ENCODE data around the gene GPR15LG. TPM values are rescaled to one million over a fixed set of nuclear protein-coding genes. Genes with fewer than 3 reads are reported as not detected.
A peak's percentile ranks its signal among the peaks of the same experiment; 100 is the strongest.

The GPR15LG gene
- total RNA-seq, 2 donors from 2014 or later = not detected

GRCh38 chr10:84205049-84205852 lies 31.6 kb downstream of the GPR15LG start:
- intact Hi-C loops (cut with DNase I) = no loop called here
- ATAC-seq = peak; percentile 53 to 70
- DNase-seq = no peak

- DNase-seq = no peak
- intact Hi-C loops (cut with DNase I) = no loop called here
- ATAC-seq = no peak
Measured at GRCh38 chr10:84205853-84206525, 32.4 kb downstream of the GPR15LG start.

- intact Hi-C loops (cut with DNase I) = no loop called here
- DNase-seq (no peak), ATAC-seq (no peak)
Measured at GRCh38 chr10:84208023-84208422, 34.4 kb downstream of the GPR15LG start.

- intact Hi-C loops (cut with DNase I) = no loop called here
- DNase-seq (no peak), ATAC-seq (no peak)
Measured at GRCh38 chr10:84211566-84211965, 38.0 kb downstream of the GPR15LG start.

- DNase-seq = no peak
- ATAC-seq = no peak
- intact Hi-C loops (cut with DNase I) = no loop called here
Measured at GRCh38 chr10:84212014-84212413, 38.4 kb downstream of the GPR15LG start.

GRCh38 chr10:84213076-84213475 lies 39.5 kb downstream of the GPR15LG start:
- intact Hi-C loops (cut with DNase I) = no loop called here
- no peak for ATAC-seq
- DNase-seq = no peak

- ATAC-seq (no peak), DNase-seq (no peak)
- intact Hi-C loops (cut with DNase I) = no loop called here
Measured at GRCh38 chr10:84214046-84214572, 40.5 kb downstream of the GPR15LG start.

GRCh38 chr10:84214612-84215235 lies 41.1 kb downstream of the GPR15LG start:
- ATAC-seq (peak in 1 of 2 donors; percentile 33), DNase-seq (no peak)
- intact Hi-C loops (cut with DNase I) = no loop called here

GRCh38 chr10:84216834-84217233 lies 43.2 kb downstream of the GPR15LG start:
- no peak for ATAC-seq
- intact Hi-C loops (cut with DNase I) = no loop called here

GRCh38 chr10:84217746-84218145 lies 44.1 kb downstream of the GPR15LG start:
- DNase-seq = no peak
- intact Hi-C loops (cut with DNase I) = no loop called here
- no peak for ATAC-seq

More at GRCh38 chr10:84216834-84217233, 43.2 kb downstream of the GPR15LG start:
- DNase-seq = no peak

GRCh38 chr10:84221916-84222315 lies 48.3 kb downstream of the GPR15LG start:
- intact Hi-C loops (cut with DNase I) = no loop called here
- ATAC-seq = no peak
- no peak for DNase-seq

- ATAC-seq = no peak
- DNase-seq = no peak
- intact Hi-C loops (cut with DNase I) = no loop called here
Measured at GRCh38 chr10:84224411-84225028, 50.9 kb downstream of the GPR15LG start.

GRCh38 chr10:84225427-84226173 lies 52.0 kb downstream of the GPR15LG start, which contains the start of gene LRIT2:
Gene LRIT2 (minus strand): TSS chr10:84225544. CDS start chr10:84225520, 24 bp downstream.
- ATAC-seq (no peak), DNase-seq (no peak)
- intact Hi-C loops (cut with DNase I) = no loop called here

- ATAC-seq = no peak
- intact Hi-C loops (cut with DNase I) = no loop called here
- DNase-seq = no peak
Measured at GRCh38 chr10:84226616-84227015, 53.0 kb downstream of the GPR15LG start.

GRCh38 chr10:84227810-84228209 lies 54.2 kb downstream of the GPR15LG start:
- ATAC-seq (no peak), DNase-seq (no peak)
- intact Hi-C loops (cut with DNase I) = no loop called here

- DNase-seq (no peak), ATAC-seq (peak in 1 of 2 donors; percentile 61)
- intact Hi-C loops (cut with DNase I) = no loop called here
Measured at GRCh38 chr10:84230359-84230758, 56.8 kb downstream of the GPR15LG start.

GRCh38 chr10:84232376-84232775 lies 58.8 kb downstream of the GPR15LG start:
- DNase-seq = no peak
- intact Hi-C loops (cut with DNase I) = no loop called here
- ATAC-seq = no peak

GRCh38 chr10:84233940-84234339 lies 60.3 kb downstream of the GPR15LG start:
- intact Hi-C loops (cut with DNase I) = no loop called here
- DNase-seq (no peak), ATAC-seq (no peak)

- intact Hi-C loops (cut with DNase I) = no loop called here
- ATAC-seq = no peak
- DNase-seq = no peak
Measured at GRCh38 chr10:84234479-84234878, 60.9 kb downstream of the GPR15LG start.
